ENCODE data around the gene RGS4. TPM values are rescaled to one million over a fixed set of nuclear protein-coding genes. Genes with fewer than 3 reads are reported as not detected.
A peak's percentile ranks its signal among the peaks of the same experiment; 100 is the strongest.

The RGS4 gene
- total RNA-seq, 2 experiments from 2014 or later, result not detected

GRCh38 chr1:163055005-163055404, 14.2 kb upstream of the RGS4 start:
- DNase-seq (no peak), ATAC-seq (ENCODE audit: low read depth) (no peak)
- Mint-ChIP-seq H3K4me1 (no peaks in the 10 kb centered on the region), H3K27ac (no peak overlapping the region), H3K9me3 (no peaks in the 10 kb centered on the region), H3K36me3 (no peaks in the 10 kb centered on the region), H3K27me3 (peaks cover 10% of the 10 kb centered on the region), H3K4me3 (no peak overlapping the region)
- POLR2A ChIA-PET, result no interaction called here

- peaks cover 10% of the 10 kb centered on the region for H3K27me3 Mint-ChIP-seq
- no peak overlapping the region for H3K27ac Mint-ChIP-seq
- no peaks in the 10 kb centered on the region for H3K4me1 Mint-ChIP-seq
- no peak overlapping the region for H3K4me3 Mint-ChIP-seq
- no peaks in the 10 kb centered on the region for H3K9me3 Mint-ChIP-seq
- POLR2A ChIA-PET, result no interaction called here
- no peaks in the 10 kb centered on the region for H3K36me3 Mint-ChIP-seq
- ATAC-seq (ENCODE audit: low read depth) (no peak), DNase-seq (no peak)
Observed at GRCh38 chr1:163055531-163055930, 13.6 kb upstream of the RGS4 start.

GRCh38 chr1:163056831-163057230, 12.3 kb upstream of the RGS4 start:
- H3K4me1 Mint-ChIP-seq, result no peaks in the 10 kb centered on the region
- H3K27ac Mint-ChIP-seq, result no peak overlapping the region
- peaks cover 10% of the 10 kb centered on the region for H3K27me3 Mint-ChIP-seq
- POLR2A ChIA-PET, result no interaction called here
- no peaks in the 10 kb centered on the region for H3K36me3 Mint-ChIP-seq
- no peaks in the 10 kb centered on the region for H3K9me3 Mint-ChIP-seq
- no peak for DNase-seq
- no peak overlapping the region for H3K4me3 Mint-ChIP-seq
- no peak for ATAC-seq (ENCODE audit: low read depth)

GRCh38 chr1:163060343-163061007, 8.7 kb upstream of the RGS4 start:
- Mint-ChIP-seq H3K4me1 (no peaks in the 10 kb centered on the region), H3K9me3 (no peaks in the 10 kb centered on the region), H3K27ac (no peak overlapping the region), H3K36me3 (no peaks in the 10 kb centered on the region), H3K4me3 (no peak overlapping the region), H3K27me3 (peaks cover 5% of the 10 kb centered on the region)
- POLR2A ChIA-PET, result no interaction called here
- no peak for ATAC-seq (ENCODE audit: low read depth)
- no peak for DNase-seq

- Mint-ChIP-seq H3K27me3 (peaks cover 8% of the 10 kb centered on the region), H3K4me3 (no peak overlapping the region), H3K27ac (no peak overlapping the region), H3K36me3 (no peaks in the 10 kb centered on the region), H3K4me1 (no peaks in the 10 kb centered on the region), H3K9me3 (no peaks in the 10 kb centered on the region)
- DNase-seq (no peak), ATAC-seq (ENCODE audit: low read depth) (no peak)
- POLR2A ChIA-PET, result no interaction called here
Observed at GRCh38 chr1:163063143-163063542, 6.0 kb upstream of the RGS4 start.

- Mint-ChIP-seq H3K4me1 (no peaks in the 10 kb centered on the region), H3K4me3 (no peak overlapping the region), H3K9me3 (no peaks in the 10 kb centered on the region), H3K36me3 (no peaks in the 10 kb centered on the region), H3K27ac (no peak overlapping the region), H3K27me3 (peaks cover 12% of the 10 kb centered on the region)
- POLR2A ChIA-PET, result no interaction called here
- ATAC-seq (ENCODE audit: low read depth), result no peak
- DNase-seq, result no peak
Observed at GRCh38 chr1:163063610-163064009, 5.6 kb upstream of the RGS4 start.

GRCh38 chr1:163066168-163066567, 3.0 kb upstream of the RGS4 start:
- peaks cover 35% of the 10 kb centered on the region for H3K27me3 Mint-ChIP-seq

GRCh38 chr1:163066686-163067085, 2.5 kb upstream of the RGS4 start:
- Mint-ChIP-seq H3K9me3 (no peaks in the 10 kb centered on the region), H3K4me1 (no peaks in the 10 kb centered on the region), H3K27me3 (peaks cover 35% of the 10 kb centered on the region), H3K36me3 (no peaks in the 10 kb centered on the region), H3K4me3 (no peak overlapping the region), H3K27ac (no peak overlapping the region)
- ATAC-seq (ENCODE audit: low read depth) (no peak), DNase-seq (no peak)
- POLR2A ChIA-PET, result no interaction called here

More at GRCh38 chr1:163066168-163066567, 3.0 kb upstream of the RGS4 start:
- Mint-ChIP-seq H3K9me3 (no peaks in the 10 kb centered on the region), H3K4me3 (no peak overlapping the region), H3K36me3 (no peaks in the 10 kb centered on the region), H3K4me1 (no peaks in the 10 kb centered on the region), H3K27ac (no peak overlapping the region)
- DNase-seq (no peak), ATAC-seq (ENCODE audit: low read depth) (no peak)
- POLR2A ChIA-PET, result no interaction called here

- no peaks in the 10 kb centered on the region for H3K9me3 Mint-ChIP-seq
- H3K27ac Mint-ChIP-seq, result no peak overlapping the region
- no peak for ATAC-seq (ENCODE audit: low read depth)
- no peak for DNase-seq
- POLR2A ChIA-PET, result no interaction called here
- H3K4me1 Mint-ChIP-seq, result peaks cover 2% of the 10 kb centered on the region
- H3K27me3 Mint-ChIP-seq, result peaks cover 43% of the 10 kb centered on the region
- no peaks in the 10 kb centered on the region for H3K36me3 Mint-ChIP-seq
- no peak overlapping the region for H3K4me3 Mint-ChIP-seq
Observed at GRCh38 chr1:163068716-163069115, 445 bp upstream of the RGS4 start.

GRCh38 chr1:163069655-163070277, 605 bp downstream of the RGS4 start:
- peaks cover 43% of the 10 kb centered on the region for H3K27me3 Mint-ChIP-seq
- H3K36me3 Mint-ChIP-seq, result no peaks in the 10 kb centered on the region
- peaks cover 2% of the 10 kb centered on the region for H3K4me1 Mint-ChIP-seq
- H3K9me3 Mint-ChIP-seq, result no peaks in the 10 kb centered on the region
- H3K4me3 Mint-ChIP-seq, result no peak overlapping the region
- no peak for DNase-seq
- ATAC-seq (ENCODE audit: low read depth), result no peak
- POLR2A ChIA-PET, result no interaction called here
- H3K27ac Mint-ChIP-seq, result no peak overlapping the region

- H3K4me1 Mint-ChIP-seq, result peaks cover 2% of the 10 kb centered on the region
- H3K27me3 Mint-ChIP-seq, result peaks cover 39% of the 10 kb centered on the region
- H3K4me3 Mint-ChIP-seq, result no peak overlapping the region
- no peak overlapping the region for H3K27ac Mint-ChIP-seq
- no peaks in the 10 kb centered on the region for H3K9me3 Mint-ChIP-seq
- POLR2A ChIA-PET, result no interaction called here
- no peaks in the 10 kb centered on the region for H3K36me3 Mint-ChIP-seq
- peak; percentile 37 for DNase-seq
- ATAC-seq (ENCODE audit: low read depth), result peak; percentile 50
Observed at GRCh38 chr1:163071405-163072255, 2.5 kb downstream of the RGS4 start.

- ATAC-seq (ENCODE audit: low read depth) (no peak), DNase-seq (no peak)
- Mint-ChIP-seq H3K4me3 (no peak overlapping the region), H3K27me3 (peaks cover 39% of the 10 kb centered on the region), H3K9me3 (no peaks in the 10 kb centered on the region), H3K27ac (no peak overlapping the region), H3K36me3 (no peaks in the 10 kb centered on the region), H3K4me1 (peaks cover 2% of the 10 kb centered on the region)
- POLR2A ChIA-PET, result no interaction called here
Observed at GRCh38 chr1:163072658-163073057, 3.5 kb downstream of the RGS4 start.

GRCh38 chr1:163074004-163074403, 4.8 kb downstream of the RGS4 start:
- no peaks in the 10 kb centered on the region for H3K36me3 Mint-ChIP-seq
- H3K4me3 Mint-ChIP-seq, result no peak overlapping the region
- no peaks in the 10 kb centered on the region for H3K9me3 Mint-ChIP-seq
- peaks cover 27% of the 10 kb centered on the region for H3K27me3 Mint-ChIP-seq
- POLR2A ChIA-PET, result no interaction called here
- no peak overlapping the region for H3K27ac Mint-ChIP-seq
- ATAC-seq (ENCODE audit: low read depth) (no peak), DNase-seq (no peak)
- peaks cover 2% of the 10 kb centered on the region for H3K4me1 Mint-ChIP-seq

Measured in activated naive CD8-positive, alpha-beta T cell treated with anti-CD3 and anti-CD28 coated beads, Interleukin-2, amount 10 ng/mL, durations not matched to agents 7 days and 5 days (primary cell).